ACHN (cell line): ENCODE measurements around the gene AP1B1.
"Not testable (repeated sequence)": the region's sequence is repeated elsewhere in the genome, so short reads cannot be mapped to it uniquely, and the experiment has no call there.

Experiments
- DNase-seq: peaks from one replicate; pipeline ENCODE4 v3.0.0-alpha.2; 2015
- in situ Hi-C: cut with HindIII; loops from 2 replicates; pipeline ENCODE4 v1.10.0; 2017; ENCODE audit warnings: low sequenced_read_pairs, low pct_ligation_motif_present, low pct_unique_long_range_greater_than_20kb

AP1B1 gene

DNA sequence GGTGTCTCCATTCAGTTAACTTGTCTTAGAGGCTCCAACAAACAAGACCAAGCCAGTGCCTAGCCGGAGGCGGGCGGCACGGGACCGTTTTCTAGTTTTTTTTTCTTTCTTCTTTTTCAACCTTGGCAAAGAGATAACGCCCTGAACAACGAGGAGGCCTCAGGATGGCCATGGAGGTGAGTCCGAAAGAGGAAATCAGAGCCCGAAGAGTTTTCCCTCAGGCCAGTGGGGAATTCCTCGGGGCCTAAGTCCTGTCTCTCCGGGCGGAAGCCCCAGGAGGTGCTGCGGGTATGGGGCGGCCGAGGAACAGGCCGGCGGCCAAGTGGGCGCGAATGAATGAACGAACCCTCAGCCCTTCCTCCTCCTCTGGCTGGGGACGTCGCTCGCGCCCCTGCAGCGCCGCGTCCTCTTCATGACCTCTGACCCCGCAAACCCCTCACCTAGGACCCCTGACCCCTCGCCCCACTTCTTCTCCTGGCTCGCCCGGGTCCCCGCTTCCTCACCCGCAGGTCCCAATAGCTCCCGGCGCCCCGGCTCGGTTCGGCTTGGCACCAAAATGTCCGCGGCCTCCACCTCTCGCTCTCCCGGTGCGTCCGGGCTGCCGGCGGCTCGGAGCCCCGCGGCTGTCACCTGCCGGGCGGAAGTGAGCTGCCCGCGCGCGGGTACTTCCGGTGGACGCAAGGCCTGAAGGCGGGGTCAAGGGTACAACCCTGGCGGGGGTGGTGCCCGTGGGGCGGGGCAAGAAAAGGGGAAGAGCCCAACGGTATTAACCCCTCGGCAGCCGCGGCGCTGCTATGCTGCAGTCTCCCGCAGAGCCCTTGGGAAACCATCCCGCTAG, at the start of gene AP1B1:
TSS of gene AP1B1 (minus strand) at position 650 of the 838 bp plus-strand sequence. CDS start 21,327 bp downstream, outside the sequence.
- peak; percentile 95 for DNase-seq
- in situ Hi-C loops: no loop called here

DNA sequence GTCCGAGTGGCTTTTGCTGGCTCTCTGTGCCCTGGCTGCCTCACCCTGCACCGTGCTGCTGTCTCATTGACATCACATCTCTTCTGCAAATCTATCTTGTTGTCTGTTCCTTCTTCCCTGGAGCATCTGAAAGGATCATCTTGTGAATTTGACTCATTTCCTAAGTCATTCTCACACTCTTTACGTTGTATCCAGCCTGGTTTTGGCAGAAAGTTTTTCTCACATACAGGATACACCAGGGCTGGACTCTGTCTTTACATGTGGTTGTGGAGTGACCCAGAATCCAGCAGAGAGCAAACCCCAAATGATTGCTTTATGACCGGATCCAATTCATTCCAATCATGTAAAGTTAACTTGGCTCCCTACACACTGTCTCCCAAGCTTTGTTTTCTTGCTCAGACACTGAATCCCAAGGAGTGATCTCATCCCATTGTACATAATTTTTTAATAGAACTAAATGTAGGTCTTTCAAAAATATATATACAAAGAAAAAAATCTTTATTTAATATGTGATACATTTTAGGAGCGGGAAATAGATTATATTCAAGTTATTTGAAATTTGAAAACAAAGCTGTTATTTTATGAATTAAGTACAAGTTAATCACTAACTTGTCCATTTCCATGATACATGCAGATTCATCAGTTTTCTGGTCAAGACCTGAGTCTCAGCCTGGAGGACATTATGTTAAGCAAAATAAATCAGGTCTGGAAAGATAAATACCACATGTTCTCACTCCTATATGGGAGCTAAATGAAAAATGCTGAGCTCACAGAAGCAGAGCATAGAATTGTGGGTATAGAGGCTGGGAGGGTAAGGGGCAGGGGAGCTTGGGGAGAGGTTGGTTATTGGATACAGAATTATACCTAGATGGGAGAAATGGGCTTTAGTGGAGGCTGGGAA, 47.1 kb upstream of the AP1B1 start:
- in situ Hi-C loops: no loop called here
- no peak for DNase-seq

DNA sequence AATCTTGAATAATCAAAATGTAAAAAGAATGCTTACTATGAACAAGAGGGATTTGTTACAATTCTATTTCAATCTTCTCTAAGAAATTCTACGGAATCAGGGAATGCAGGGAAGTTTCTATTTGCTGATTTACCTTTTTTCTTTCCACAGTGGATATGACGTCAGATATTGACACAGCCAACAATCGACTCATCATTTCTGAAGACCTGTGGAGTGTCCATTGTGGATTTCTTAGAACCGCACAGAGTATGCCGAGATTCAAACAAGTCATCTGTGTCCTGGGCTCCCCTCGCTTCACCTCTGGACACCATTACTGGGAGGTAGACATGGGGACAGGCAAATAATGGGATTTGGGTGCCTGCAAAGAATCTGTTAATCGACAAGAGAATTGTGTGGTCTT, 45.9 kb upstream of the AP1B1 start:
- in situ Hi-C loops: no loop called here
- no peak for DNase-seq

DNA sequence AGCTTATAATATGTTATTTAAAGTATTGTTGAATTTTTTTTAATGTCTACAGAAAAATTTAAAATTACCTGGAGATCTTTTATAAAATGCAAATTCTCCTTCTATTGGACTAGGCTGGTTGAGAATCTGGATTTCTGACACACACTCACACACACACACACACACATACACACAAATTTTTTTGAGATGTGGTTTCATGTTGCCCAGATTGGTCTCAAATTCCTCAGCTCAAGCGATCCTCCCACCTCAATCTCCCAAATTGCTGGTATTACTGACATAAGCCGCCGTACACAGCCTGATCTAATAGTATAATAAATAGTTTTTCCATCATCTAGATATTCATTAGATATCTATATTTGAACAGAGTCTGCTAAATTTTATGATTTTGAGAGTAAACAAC, 45.5 kb upstream of the AP1B1 start:
- in situ Hi-C loops: no loop called here
- DNase-seq: no peak

GRCh38 chr22:29431986-29432385, 43.6 kb upstream of the AP1B1 start:
- DNase-seq: no peak
- in situ Hi-C loops: no loop called here

GRCh38 chr22:29427176-29427760, 38.9 kb upstream of the AP1B1 start:
- in situ Hi-C loops: no loop called here
- no peak for DNase-seq

DNA sequence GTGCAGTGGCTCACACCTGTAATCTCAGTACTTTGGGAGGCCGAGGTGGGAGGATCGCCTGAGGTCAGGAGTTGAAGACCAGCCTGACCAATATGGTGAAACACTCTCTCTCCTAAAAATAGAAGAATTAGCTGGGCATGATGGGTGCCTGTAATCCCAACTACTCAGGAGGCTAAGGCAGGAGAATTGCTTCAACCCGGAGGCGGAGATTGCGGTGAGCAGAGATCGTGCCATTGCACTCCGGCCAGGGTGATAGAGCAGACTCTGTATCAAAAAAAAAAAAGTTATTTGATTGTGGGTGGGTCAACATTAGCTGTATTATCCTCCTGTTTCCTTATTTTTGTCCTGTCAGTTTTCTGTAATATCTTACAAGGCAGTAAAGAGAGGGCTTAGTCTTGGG, 38.1 kb upstream of the AP1B1 start:
- DNase-seq: no peak
- in situ Hi-C loops: no loop called here

DNA sequence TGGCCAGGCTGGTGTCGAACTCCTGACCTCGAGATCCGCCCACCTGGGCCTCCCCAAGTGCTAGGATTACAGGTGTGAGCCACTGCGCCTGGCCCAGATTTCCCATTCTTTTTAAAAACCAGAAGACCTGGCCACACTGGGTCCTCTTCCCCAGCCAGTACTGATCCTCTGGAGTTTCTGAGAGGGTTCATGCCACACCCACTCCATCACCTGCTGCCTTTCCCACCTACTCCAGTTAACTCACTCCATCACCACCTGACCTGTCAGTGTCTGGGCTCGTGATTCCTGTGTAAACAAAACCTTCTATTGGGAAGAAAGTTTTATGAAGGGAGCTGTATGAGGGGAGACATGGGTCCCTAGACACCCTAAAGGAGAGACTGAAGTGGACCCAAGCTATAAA, 30.3 kb upstream of the AP1B1 start:
- DNase-seq, in situ Hi-C loops: not testable (repeated sequence)

GRCh38 chr22:29414951-29415591, 26.7 kb upstream of the AP1B1 start:
- peak; percentile 0 for DNase-seq
- in situ Hi-C loops: not testable (repeated sequence)

DNA sequence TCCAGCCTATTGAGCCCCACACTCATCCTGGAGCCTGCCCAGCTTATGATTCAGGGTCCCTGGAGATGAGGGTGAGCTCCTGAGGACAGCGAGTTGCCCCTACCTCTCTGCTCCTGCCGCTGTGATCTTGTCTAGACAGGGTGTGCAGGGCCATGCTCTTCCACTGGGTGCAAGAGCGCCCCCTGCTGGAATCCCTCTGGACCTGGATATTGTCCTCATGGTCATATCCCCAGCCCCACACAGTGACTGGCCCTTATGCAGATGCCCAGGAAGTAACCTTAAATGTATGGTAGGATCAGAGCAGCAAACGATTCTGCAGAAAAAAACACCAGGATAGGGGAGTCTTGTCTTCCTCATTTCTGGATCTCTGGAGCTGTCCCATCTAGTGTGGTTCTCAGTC, 24.4 kb upstream of the AP1B1 start:
- DNase-seq: peak; percentile 11
- in situ Hi-C loops: not testable (repeated sequence)

DNA sequence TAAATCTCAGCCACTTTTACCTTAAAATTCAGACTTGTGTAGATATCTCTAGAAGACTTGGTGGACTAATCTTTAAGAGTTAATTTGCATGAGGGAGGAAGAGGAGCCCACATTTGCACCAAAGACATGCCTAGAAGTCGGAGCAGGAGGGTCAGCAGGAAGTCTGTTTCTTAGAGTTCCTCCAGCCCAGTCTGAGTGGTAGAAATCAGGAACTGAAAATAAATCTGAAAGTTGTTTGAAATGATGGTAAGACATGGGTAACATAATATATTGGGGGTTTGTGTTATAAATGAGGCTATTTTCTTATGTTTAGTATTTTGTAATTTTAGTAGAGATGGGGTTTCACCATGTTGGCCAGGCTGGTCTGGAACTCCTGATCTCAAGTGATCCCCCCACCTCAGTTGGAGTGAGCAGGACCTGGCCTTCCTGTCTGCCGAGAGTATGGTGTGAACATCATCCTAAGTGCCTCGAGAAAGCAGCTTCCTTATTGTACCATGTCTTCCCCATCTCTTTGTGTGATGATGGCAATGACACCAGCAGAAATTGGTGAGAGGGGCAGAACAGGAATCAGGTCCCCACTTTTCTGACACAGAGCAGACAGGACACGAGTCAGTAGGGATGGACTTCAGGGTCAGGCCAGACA, 23.3 kb upstream of the AP1B1 start:
- DNase-seq, in situ Hi-C loops: not testable (repeated sequence)

DNA sequence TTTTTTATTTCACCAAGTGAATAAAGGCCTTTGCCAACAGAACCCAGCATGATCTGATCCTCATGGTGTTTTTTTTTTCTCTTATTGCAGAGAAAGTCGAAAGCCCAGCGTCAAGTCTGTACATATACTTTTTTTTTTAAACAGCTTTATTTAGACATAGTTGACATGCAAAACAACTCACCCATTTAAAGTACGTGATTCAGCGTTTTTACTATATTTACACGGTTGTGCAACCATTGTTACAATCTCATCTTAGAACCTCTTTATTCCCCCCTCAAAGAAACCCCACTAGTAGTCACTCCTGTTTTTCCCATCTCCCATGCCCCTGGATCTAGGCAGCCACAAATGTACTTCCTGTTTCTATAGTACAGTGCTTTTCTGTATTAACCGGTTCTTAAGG, 20.6 kb upstream of the AP1B1 start:
- in situ Hi-C loops: no loop called here
- no peak for DNase-seq

- in situ Hi-C loops, DNase-seq: not testable (repeated sequence)
Measured at GRCh38 chr22:29401538-29401937, 13.2 kb upstream of the AP1B1 start.

DNA sequence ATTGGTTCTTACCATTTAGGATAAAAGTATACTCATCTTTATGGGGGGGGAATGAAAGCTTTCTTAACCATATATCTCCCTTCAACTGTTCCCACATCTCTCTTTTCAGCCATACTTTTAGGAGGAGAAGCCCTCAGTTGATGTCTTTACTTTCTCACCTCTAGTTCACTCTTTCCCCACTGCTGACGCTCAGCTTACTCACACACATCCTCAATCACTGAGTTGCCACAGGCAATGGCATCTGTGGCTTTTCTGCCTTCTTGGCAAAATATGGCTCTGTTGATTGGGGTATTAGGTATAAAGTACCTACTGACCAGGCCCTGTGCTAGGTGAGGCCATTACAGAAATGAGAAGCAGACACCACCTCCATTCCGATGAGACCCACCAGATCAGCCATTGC, 12.2 kb upstream of the AP1B1 start:
- no peak for DNase-seq
- in situ Hi-C loops: no loop called here

DNA sequence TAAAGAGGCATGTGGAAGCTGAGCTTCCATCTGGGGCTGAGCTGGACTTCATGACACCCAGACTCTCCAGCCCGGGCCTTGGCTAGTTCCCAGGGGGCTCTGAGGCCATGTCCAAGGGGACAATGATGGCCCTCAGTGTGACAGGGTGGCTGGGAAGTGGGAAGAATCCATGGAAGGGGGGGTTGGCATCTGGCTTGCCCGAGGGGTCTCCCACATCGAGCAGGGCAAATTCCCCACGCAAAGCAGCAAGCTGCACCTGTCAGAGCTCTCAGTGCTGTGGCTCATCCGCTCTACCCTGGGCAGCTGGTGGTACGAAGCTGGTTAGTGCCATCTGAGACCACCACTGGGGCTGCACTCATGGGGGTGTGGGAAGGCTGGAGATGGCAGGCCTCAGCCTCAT, 9.4 kb upstream of the AP1B1 start:
- in situ Hi-C loops: no loop called here
- no peak for DNase-seq

DNA sequence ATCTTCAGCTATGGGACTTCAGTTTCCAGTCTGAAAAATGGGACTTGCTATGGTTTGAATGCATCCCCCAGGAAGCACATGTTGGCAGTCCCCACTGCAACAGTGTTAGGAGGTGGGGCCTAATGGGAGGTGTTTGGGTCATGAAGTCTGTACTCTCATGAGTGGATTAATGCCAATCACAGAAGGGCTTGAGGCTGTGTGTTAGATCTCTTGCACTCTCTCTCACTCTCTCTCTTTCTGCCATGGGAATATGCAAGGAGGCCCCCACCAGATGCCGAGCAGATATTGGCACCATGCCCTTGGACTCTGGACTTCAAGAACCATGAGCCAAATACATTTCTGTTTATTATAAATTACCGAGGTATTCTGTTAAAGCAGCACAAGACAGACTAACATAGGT, 7.8 kb upstream of the AP1B1 start:
- no peak for DNase-seq
- in situ Hi-C loops: no loop called here

- DNase-seq: peak; percentile 68
- in situ Hi-C loops: no loop called here
Measured at GRCh38 chr22:29394931-29395581, 6.7 kb upstream of the AP1B1 start.
